ENCODE data around the gene NCOA6. TPM values are rescaled to one million over a fixed set of nuclear protein-coding genes. Genes with fewer than 3 reads are reported as not detected.
"Not testable (repeated sequence)": the region's sequence is repeated elsewhere in the genome, so short reads cannot be mapped to it uniquely, and the experiment has no call there.

NCOA6 gene
- polyA plus RNA-seq, 12 donors: 18.8 to 46.8 (median 25.5) TPM; not detected in 1

- peak; percentile 15 for DNase-seq
Observed at GRCh38 chr20:34834459-34834893, 9.0 kb upstream of the NCOA6 start.

DNA sequence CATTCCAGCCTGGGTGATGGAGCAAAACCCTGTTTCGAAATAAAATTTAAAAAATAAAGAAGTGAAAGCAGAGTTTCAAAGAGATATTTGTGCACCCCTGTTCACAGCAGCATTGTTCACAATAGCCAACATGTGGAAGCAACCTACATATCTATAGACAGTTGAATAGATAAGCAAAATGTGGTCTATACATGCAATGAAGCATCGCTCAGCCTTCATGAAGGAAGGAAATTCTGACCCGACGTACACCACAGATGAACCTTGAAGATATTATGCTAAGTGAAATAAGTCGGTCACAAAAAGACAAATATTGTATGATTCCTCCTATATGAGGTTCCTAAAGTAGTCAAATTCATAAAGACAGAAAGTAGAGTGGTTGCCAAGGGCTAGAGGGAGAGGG lies 6.5 kb upstream of the NCOA6 start:
- no peak for DNase-seq

DNA sequence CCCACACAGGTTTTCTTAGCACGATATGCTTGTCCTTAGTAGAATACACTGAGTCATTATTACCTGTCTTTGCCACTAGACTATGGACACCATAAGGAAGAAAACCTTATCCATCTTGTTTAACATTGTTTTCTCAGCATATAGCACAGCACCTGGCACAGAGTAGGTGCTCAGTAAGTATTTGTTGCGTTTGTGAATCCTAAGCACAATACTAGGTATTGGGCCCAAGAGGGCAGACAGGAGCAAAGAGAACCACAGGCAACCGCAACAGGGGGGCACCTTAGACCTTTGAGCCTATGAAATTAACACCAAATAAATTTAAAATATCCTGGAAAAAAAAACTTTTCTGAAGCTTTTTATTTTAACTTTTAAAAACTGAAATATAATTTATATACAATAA lies 3.7 kb upstream of the NCOA6 start:
- no peak for DNase-seq

DNA sequence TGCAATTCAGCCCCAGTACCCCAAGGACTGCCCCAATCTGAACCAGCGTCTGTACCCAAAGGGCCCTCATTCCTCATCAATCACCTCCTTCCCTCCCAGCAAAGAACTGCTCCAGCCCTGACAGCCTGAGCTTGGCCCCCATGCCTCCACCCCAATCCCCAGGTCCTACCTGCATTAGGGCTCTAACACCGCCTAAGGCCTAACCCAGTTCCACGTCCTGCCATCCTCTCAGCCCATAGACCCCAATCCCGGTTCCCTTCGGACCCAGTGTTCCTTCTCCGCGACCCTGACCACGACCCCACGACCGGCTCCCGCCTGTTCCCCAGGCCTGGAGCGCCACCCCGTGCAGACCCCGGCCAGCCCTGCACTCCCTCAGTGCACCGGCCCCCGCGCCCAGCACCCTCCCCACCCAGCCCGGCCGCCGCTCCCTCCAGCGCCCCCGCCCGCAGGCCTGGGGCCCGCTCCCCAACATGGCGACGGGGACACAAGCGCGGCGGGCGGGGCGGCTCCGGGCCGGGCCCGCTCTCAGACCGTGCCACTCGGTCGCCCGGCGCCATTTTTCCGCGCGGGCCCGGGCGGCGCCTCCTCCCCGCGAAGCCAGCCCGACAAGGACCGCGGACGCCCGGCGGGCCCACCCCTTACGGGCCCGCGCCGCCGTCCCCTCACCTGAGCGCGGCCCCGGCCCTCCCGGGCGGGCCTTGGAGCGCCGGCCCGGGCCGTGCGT lies 483 bp downstream of the NCOA6 start:
- peak; percentile 35 for DNase-seq

DNA sequence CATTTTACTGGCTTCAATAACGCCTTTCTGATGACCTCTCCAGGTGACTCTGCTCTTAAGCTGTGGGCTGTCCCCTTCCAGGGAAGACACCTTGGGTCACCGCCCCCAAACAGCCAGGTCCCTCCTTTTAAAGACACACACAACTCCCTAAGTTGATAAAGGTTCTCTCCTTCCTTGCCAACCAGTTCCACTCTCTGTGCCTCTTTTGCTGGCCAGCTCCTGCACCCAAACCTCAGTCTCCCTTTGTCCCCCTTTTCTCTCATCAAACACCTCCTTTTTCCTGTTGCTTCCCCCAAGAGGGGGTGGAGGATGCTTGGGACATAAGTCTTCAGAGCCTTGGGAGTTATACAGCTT lies 1.0 kb downstream of the NCOA6 start:
- peak; percentile 16 for DNase-seq

DNA sequence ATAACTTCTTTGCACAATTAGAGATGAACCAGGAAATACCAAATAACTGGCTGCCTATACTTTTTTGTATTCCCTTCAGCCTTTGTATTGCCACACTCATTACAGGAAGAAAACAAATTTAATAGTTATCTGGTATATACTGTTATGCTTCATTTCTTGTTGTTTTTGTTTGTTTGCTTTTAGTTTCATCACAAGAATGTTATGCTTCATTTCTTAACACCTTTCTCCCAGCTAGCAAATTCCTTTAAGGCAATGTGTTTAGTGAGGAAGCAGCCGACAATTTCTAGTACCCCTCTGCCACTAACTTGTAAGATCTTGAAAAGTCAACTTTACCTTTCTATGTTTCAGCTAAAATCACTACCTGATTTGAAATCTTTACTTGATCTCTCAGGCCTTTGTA lies 1.4 kb downstream of the NCOA6 start:
- no peak for DNase-seq

GRCh38 chr20:34820805-34821578 lies 4.5 kb downstream of the NCOA6 start:
- no peak for DNase-seq

DNA sequence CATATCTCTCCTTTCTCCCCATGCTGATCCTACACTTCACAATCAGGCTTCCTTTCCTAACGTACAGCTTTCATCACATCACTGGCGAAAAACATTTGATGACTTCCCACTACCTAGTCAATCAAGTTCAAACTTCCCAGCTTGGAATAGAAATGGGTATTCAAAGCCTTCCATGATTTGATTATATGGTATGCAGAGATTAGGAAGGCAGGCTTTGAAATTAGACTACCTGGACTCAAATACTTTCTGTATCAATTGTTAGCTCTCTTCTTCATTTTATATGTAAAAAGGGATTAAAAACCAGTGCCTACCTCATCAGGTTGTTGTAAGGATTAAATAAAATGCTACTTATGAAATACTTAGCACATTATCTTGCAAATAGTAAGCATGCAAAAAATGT lies 7.7 kb downstream of the NCOA6 start:
- DNase-seq: no peak

- no peak for DNase-seq
Observed at GRCh38 chr20:34817072-34817471, 8.4 kb downstream of the NCOA6 start.

DNA sequence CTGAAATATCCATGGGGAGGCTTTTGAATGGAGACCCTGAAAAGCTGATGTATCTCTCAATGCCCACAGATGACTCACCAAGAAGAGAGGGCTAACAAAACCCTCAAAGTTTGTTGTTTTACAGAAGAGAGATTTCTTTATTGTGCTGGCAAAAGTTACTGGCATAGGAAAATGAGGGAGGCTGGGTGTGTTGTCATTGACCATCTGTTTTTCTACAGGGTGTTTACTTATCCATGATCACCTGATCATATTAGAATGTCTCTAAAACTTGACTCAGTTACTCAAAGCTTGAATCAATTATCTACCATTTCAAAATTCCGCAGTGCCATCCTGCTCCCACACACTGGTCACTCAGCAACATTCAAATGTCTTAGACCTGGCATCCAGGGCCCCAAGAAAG lies 9.8 kb downstream of the NCOA6 start:
- no peak for DNase-seq

DNA sequence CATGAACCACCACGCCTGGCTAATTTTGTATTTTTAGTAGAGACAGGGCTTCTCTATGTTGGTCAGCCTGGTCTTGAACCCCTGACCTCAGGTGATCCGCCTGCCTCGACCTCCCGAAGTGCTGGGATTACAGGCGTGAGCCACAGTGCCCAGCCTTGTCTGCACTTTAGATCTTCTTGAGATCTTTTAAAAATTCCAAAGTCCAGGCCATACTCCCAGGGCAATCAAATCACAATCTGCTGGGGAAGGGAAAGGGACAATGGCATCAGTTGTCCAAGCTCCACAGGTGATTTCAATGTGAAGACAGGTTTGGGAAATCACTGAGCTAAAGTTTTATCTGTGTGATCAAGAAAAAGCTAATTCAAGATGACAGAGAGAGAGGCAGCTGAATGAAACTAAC lies 16.9 kb downstream of the NCOA6 start:
- no peak for DNase-seq

GRCh38 chr20:34807944-34808465 lies 17.4 kb downstream of the NCOA6 start:
- not testable (repeated sequence) for DNase-seq

DNA sequence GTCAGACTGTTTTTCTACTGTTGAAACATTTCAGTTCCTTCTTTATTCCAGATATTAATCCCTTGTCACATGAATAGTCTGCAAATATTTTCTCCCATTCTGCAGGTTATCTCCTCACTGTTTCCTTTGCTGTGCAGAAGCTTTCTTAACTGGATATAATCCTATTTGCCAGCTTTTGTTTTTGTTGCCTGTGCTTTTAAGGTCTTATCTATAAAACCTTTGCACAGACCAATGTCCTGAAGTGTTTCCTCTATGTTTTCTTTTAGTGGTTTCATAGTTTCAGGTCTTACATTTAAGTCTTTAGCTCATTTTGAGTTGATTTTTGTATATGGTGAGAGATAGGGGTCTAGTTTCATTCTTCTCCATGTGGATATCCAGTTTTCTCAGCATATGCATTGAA lies 19.2 kb downstream of the NCOA6 start:
- no peak for DNase-seq

DNA sequence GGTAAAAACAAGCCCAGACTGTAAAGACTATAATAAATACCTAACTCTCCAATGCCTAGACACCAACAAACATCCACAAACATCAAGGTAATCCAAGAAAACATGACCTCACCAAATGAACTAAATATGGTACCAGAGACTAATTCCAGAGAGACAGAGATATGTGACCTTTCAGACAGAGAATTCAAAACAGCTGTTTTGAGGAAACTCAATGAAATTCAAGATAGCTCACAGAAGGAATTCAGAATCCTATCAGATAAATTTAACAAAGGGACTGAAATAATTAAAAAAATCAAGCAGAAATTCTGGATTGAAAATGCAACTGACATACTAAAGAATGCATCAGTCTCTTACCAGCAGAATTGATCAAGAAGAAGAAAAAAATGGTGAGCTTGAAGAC lies 26.6 kb downstream of the NCOA6 start:
- no peak for DNase-seq

GRCh38 chr20:34798328-34798727 lies 27.1 kb downstream of the NCOA6 start:
- DNase-seq: no peak

DNA sequence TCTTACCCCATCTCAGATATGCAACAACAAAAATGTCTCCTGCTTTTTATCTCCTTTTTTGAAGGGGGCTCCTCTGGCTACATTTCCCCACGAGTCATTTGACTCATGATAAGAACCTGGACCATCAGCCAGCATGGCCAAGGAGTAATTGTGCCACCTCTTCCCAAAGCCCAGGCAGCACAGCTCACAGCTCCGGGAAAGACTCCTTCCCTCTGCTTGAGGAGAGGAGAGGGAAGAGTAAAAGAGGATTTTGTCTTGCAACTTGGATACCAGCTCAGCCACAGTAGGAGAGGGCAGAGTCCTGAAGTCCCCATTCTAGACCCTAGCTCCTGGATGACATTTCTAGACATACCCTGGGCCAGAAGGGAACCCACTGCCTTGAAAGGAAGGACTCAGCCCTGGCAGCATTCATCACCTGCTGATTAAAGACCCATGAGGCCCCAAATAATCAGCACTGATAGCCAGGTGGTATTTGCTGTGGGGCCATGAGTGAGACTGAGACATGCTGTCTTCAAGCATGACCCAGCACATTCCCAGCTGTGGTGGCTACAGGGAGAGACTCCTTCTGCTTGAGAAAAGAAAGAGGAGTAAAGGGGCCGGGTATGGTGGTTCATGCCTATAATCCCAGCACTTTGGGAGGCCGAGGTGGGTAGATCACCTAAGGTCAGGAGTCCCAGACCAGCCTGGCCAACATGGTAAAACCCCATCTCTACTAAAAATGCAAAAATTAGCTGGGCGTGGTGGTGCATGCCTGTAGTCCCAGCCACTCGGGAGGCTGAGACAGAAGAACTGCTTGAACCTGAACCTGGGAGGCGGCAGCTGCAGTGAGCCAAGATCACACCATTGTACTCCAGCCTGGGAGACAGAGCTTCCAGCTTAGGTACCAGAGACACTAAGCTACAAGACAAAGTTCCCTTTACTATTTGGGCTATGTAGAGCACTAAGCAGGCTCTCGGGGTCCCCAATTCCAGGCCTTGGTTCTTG lies 28.1 kb downstream of the NCOA6 start:
- no peak for DNase-seq

- no peak for DNase-seq
Observed at GRCh38 chr20:34794006-34794585, 31.4 kb downstream of the NCOA6 start.

- DNase-seq: no peak
Observed at GRCh38 chr20:34792687-34793363, 32.6 kb downstream of the NCOA6 start.

DNA sequence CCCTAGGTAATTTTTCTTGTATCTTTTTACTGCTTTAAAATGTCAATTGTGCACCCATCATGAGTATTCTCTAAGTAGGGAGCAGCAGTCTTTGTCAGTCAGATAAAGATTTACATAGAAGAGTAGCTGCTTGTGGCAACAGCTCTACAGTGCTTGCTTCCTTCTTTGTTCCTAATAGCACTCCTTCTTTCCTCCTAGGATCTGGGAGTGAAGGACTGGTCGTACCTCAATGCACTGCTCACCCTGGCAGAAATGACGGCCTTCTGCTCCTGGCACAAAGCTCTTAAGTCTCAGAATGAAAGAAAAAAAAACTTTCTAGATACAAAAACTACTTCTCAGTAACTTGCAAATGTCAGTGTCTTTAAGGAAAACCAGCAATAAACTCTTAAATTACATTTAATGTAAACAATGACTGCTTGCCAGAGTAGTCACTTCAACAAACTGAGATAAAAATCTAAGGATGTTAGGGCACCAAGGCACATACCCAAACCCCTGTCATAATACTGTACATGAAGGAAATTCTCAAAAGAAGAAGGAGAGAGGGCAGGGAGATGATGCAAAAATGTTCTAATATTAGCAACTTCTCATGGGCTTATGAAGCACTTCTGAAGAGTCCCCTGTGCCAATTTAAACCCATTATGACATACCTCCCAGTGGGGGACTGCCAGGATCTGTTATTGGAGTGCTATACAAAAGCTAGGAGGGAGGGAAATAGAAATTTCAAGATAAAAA lies 34.0 kb downstream of the NCOA6 start:
- DNase-seq: no peak

GRCh38 chr20:34781220-34781619 lies 44.2 kb downstream of the NCOA6 start:
- DNase-seq: no peak
